ENCODE measurements around the gene INPP5A.

Gene INPP5A

DNA sequence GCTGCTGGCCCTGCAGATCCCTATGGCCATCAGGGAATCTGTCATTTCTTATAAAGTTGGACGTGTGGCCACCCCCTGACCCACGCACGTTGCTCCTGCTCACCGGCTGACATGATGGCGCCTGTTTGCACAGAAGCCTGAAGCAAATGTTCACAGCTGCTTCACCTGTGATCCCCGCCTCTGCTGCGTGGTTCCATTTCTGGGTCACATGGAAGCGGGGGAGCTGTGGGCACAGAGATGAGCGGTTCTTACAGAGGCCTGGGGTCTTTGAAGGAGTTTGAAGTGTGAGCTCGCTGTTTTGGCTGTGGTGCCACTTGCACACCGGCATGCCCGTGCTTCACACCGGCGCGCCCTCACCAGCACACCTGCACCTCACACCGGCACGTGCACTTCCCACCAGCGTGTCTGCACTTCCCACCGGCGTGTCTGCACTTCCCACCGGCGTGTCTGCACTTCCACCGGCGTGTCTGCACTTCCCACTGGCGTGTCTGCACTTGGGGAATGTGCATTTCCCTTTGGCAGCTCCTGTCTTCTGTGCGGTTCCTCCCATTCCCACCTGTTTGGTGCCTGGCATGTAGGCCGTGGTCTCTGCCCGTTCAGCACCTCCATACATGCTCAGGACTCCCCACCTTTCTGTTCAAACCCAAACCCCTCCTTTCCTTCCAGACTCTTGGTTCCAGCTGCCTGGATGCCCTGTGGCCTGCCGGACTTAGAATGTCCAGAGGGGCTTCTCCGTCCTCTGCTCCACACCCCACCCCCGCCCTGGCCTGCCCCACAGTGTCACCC, 86.7 kb downstream of the INPP5A start:
- H3K27ac ChIP-seq (ENCODE audit: low read depth, low read length), result no peak overlapping the region
- no peaks in the 10 kb centered on the region for H3K27me3 ChIP-seq (ENCODE audit: control insufficient read depth, insufficient read depth, low read length)
- H3K36me3 ChIP-seq (ENCODE audit: control insufficient read depth, insufficient read depth, low read length), result no peaks in the 10 kb centered on the region
- H3K4me3 ChIP-seq (ENCODE audit: low read length), result no peak overlapping the region
- H3K9ac ChIP-seq (ENCODE audit: low read length), result no peak overlapping the region
- peaks cover 27% of the 10 kb centered on the region for H3K4me1 ChIP-seq (ENCODE audit: control insufficient read depth, insufficient read depth, low read length)

DNA sequence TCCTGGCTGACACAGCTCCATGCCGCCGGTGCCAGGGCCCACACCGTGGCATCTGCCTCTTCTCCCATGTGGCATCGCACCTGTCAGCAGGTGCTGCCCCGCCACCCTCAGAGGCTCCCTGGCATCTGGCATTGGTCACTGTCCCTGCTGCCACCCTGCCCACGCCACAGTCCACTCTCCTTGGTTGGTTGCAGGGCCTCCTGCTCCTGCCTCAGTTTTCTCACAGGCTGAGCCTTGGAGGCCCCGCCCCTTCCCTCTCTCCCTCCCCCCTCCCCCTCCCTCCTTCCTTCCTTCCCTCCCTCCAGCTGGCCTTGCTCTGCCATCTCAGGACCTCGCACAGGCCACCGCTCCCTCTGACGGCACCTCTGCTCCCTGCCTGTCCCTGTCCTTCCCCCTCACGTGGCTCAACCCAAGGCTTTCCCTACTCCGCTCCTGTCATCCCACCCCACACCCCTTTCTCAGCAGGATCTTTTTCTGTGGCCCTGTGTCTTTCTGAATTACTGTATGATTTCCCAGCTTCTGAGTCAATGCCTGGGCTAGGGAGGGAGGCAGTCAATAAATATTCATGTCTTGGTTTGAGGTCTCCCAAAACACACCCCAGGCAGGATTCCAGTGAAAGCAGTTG, 87.4 kb downstream of the INPP5A start:
- no peaks in the 10 kb centered on the region for H3K27me3 ChIP-seq (ENCODE audit: control insufficient read depth, insufficient read depth, low read length)
- no peak overlapping the region for H3K27ac ChIP-seq (ENCODE audit: low read depth, low read length)
- peaks cover 34% of the 10 kb centered on the region for H3K4me1 ChIP-seq (ENCODE audit: control insufficient read depth, insufficient read depth, low read length)
- no peak overlapping the region for H3K4me3 ChIP-seq (ENCODE audit: low read length)
- H3K36me3 ChIP-seq (ENCODE audit: control insufficient read depth, insufficient read depth, low read length), result no peaks in the 10 kb centered on the region
- no peak overlapping the region for H3K9ac ChIP-seq (ENCODE audit: low read length)

DNA sequence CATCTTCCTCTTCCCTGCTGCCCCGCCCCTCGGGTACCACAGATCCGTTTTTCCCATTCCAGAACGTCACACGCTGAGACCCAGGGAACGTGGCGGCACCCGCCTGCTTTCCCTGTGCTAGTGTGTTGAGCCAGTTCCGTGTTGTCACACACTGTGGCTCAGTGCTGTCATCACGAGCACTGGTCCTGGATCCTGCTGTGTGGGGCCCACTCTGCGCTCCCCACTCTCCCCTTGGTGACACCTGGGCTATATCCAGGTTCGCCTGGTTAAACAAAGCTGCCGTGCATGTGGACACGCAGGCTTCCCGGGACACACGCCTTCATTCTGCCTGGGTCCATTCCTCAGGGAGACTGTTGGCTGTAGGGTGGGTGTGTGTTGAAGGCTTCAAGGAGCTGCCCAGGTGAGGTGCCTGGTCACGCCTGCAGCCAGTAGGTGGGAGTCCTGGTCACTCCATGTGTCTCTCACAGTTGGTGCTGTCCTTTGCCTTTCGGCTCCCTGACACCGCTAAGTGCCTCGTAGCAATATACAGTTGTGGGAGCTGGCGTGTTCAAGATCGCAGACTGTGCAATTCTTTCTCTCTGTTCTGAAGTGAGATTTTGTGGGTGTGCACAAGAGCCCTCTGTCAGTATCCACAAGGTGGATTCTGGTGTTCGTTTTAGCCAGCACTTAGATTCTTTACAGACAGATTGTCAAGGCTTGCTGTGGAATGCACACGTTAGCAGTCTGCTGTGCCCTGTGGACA, 88.6 kb downstream of the INPP5A start:
- Histone ChIP-seq H3K9ac (ENCODE audit: low read length) (no peak overlapping the region), H3K36me3 (ENCODE audit: control insufficient read depth, insufficient read depth, low read length) (no peaks in the 10 kb centered on the region), H3K4me1 (ENCODE audit: control insufficient read depth, insufficient read depth, low read length) (peaks cover 45% of the 10 kb centered on the region), H3K27me3 (ENCODE audit: control insufficient read depth, insufficient read depth, low read length) (no peaks in the 10 kb centered on the region), H3K4me3 (ENCODE audit: low read length) (no peak overlapping the region), H3K27ac (ENCODE audit: low read depth, low read length) (peak overlapping the region; percentile 99)

DNA sequence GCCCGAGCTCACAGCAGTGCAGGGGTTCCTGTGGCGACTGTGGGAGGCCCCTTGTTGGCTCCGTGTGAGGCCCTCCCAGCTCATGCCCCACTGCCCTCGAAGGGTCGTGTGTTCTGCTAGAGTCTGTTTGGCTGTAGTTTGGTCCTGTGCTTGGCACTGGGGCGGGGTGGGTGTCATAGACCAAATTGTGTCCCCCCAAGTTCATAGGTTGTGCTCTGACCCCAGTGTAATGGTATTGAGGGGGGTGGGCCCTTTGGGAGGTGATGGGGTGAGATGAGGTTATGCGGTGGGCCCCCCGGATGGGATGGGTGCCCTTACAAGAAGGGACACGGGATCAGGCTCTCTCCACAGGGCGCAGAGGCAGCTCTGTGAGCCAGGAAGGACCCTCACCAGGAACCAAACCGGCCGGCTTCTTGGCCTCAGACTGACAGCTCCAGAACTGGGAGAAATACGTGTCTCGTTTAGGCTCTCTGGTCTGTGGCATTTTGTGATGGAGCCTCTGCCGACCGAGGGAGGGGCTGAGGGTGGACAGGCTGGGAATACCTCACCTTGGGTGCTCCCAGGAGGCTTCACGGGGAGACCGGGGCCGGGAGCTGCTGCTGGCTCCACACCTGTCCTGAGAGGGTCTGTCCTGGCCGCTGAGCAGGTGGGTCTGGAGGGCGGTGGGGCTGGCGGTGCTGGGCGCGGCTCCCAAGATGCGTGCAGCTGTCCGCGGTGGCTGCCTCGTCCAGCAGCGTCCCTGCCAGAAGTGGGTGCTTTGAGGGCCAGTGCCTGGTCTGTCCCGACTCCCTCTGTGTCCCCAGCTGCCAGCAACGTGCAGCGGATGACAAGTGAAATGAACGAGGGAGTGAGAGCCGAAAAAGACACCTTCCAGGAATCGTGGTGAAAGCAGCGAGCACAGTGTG, 89.4 kb downstream of the INPP5A start:
- Histone ChIP-seq H3K4me3 (ENCODE audit: low read length) (peak overlapping the region; percentile 35), H3K9ac (ENCODE audit: low read length) (no peak overlapping the region), H3K27me3 (ENCODE audit: control insufficient read depth, insufficient read depth, low read length) (no peaks in the 10 kb centered on the region), H3K4me1 (ENCODE audit: control insufficient read depth, insufficient read depth, low read length) (peaks cover 53% of the 10 kb centered on the region), H3K36me3 (ENCODE audit: control insufficient read depth, insufficient read depth, low read length) (no peaks in the 10 kb centered on the region), H3K27ac (ENCODE audit: low read depth, low read length) (peak overlapping the region; percentile 99)

DNA sequence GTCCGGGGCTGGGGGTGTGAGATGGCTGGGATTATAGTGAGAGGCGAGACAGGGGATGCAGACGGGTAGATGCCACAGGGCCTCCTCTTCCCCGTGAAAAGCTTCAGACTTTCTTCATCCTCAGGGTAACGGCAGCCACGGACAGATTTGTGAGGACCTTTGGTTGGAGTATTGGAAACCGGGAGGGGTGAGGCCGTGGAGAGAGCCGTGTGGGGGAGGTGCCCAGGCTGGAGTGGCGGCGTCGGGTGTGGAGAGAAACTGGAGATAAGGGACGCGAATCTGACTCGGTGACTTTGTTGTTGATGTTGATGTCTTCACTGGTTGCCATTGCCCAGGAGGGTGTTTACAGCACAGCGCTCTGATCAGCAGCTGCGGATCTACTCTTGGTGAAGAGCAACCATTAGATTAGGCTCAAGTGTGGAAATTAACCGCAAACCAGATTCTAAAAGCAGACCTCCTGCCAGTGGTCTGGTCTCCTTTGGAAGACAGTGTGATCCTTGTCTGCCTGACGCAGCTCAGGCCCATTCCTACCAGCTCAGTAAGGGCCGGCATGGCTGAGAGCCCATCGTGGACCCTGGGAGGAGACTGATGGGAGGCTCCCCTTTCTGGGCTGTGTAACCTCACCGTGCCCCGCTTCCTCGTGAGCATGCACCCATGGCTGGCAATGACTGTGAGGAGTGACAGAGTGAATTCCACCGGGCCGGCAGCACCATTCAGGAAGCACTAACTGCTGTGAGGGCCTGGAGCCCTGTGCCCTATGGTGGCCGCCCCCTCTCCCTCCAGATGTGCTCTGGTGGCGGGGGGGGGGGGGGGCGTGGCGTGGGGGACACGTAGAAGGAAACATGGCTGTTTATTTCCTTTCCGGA, 90.3 kb downstream of the INPP5A start:
- H3K27ac ChIP-seq (ENCODE audit: low read depth, low read length), result peak overlapping the region; percentile 99
- no peaks in the 10 kb centered on the region for H3K27me3 ChIP-seq (ENCODE audit: control insufficient read depth, insufficient read depth, low read length)
- peak overlapping the region; percentile 35 for H3K4me3 ChIP-seq (ENCODE audit: low read length)
- H3K4me1 ChIP-seq (ENCODE audit: control insufficient read depth, insufficient read depth, low read length), result peaks cover 62% of the 10 kb centered on the region
- H3K9ac ChIP-seq (ENCODE audit: low read length), result no peak overlapping the region
- no peaks in the 10 kb centered on the region for H3K36me3 ChIP-seq (ENCODE audit: control insufficient read depth, insufficient read depth, low read length)

DNA sequence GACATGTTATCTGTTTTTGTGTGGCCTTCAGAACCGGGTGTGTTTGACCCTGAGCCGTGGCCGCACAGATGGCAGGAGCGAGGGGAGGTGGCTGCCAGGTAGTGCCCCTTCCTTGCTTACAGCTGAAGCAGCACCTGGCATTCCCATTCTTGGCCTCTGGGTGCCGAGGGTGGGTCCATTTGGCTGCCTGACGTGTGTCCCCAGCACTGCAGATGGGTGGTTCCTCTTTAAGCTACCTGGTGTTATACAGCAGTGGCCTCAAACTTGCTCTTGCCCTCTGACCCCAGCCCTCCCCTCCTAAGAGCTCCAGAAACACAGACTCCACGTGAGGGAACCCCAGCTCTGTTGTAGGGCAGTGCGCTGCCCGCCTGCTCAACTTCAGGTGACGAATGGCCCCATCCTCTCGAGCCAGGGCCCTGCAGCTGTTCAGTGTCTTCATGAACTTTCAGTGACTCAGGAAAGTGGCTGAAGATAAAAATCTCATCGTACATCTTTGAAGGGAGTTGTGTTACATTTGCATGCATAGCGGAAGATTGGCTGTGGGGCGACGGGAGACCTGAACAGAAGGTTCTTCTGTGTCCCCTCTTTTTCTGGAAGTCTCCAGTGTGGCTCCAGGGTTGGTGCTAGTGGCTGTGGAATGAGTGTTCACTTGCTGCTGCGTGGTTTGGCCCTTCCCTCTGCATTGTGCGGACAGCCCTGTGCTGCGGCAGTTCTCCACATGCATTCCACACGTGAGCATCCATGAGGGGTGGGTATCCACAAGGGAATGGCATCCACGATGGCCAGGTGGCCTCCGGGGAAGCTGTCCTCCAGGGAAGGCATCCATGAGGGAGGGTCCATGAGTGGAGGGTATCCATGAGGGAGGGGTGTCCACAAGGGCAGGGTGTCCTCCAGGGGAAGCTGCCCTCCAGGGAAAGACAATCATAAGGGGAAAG, 91.6 kb downstream of the INPP5A start:
- Histone ChIP-seq H3K9ac (ENCODE audit: low read length) (no peak overlapping the region), H3K27ac (ENCODE audit: low read depth, low read length) (peak overlapping the region; percentile 99), H3K36me3 (ENCODE audit: control insufficient read depth, insufficient read depth, low read length) (no peaks in the 10 kb centered on the region), H3K27me3 (ENCODE audit: control insufficient read depth, insufficient read depth, low read length) (no peaks in the 10 kb centered on the region), H3K4me3 (ENCODE audit: low read length) (no peak overlapping the region), H3K4me1 (ENCODE audit: control insufficient read depth, insufficient read depth, low read length) (peaks cover 75% of the 10 kb centered on the region)

DNA sequence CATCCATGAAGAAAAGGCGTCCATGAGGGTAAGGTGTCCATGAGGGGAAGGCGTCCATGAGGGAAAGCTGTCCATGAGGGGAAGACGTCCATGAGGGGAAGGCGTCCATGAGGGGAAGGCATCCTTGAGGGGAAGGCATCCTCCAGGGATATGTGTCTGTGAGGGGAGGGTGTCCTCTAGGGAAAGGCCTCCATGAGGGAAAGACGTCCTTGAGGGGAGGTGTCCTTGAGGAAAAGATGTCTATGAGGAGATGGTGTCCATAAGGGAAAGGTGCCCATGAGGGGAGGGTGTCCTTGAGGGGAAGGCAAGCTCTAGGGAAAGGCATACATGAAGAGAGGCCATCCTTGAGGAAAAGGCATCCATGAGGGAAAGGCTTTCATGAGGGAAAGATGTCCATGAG, 92.6 kb downstream of the INPP5A start:
- peaks cover 84% of the 10 kb centered on the region for H3K4me1 ChIP-seq (ENCODE audit: control insufficient read depth, insufficient read depth, low read length)
- H3K4me3 ChIP-seq (ENCODE audit: low read length), result no peak overlapping the region
- H3K27ac ChIP-seq (ENCODE audit: low read depth, low read length), result peak overlapping the region; percentile 99
- H3K36me3 ChIP-seq (ENCODE audit: control insufficient read depth, insufficient read depth, low read length), result no peaks in the 10 kb centered on the region
- H3K9ac ChIP-seq (ENCODE audit: low read length), result no peak overlapping the region
- H3K27me3 ChIP-seq (ENCODE audit: control insufficient read depth, insufficient read depth, low read length), result no peaks in the 10 kb centered on the region

DNA sequence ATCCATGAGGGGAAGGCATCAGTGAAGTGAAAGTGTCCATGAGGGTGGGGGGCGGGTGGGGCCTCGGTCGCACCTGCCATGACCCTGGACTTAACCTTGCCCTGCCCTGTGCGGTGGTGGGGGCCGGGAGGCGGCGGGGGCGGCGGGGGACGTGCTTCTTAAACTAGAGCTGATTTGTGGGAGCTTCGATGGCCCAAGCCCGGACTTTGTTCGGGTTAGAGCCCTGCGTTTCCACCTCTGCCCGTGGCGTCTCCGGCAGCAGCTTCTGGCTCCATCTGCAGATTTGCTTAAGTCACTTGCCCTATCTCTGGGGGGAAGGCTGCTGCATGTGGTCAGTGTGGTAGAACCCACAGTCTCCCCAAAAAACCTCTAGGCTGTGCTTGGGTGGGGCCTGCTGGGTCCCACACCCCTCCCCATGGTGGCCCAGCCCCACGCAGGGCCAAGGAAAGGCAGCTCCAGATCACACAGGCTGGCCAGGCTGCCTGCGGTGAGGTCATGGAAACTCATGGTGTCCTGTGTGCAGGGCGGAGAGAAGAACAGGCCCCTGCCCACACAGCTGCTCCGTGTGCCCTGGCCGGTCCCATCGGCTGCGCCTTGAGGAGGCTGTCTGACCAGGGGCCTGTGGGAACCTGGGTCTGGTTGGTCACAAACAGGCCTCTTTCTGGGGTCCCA, 93.2 kb downstream of the INPP5A start:
- Histone ChIP-seq H3K27me3 (ENCODE audit: control insufficient read depth, insufficient read depth, low read length) (no peaks in the 10 kb centered on the region), H3K4me3 (ENCODE audit: low read length) (no peak overlapping the region), H3K9ac (ENCODE audit: low read length) (no peak overlapping the region), H3K27ac (ENCODE audit: low read depth, low read length) (peak overlapping the region; percentile 99), H3K36me3 (ENCODE audit: control insufficient read depth, insufficient read depth, low read length) (no peaks in the 10 kb centered on the region), H3K4me1 (ENCODE audit: control insufficient read depth, insufficient read depth, low read length) (peaks cover 84% of the 10 kb centered on the region)

DNA sequence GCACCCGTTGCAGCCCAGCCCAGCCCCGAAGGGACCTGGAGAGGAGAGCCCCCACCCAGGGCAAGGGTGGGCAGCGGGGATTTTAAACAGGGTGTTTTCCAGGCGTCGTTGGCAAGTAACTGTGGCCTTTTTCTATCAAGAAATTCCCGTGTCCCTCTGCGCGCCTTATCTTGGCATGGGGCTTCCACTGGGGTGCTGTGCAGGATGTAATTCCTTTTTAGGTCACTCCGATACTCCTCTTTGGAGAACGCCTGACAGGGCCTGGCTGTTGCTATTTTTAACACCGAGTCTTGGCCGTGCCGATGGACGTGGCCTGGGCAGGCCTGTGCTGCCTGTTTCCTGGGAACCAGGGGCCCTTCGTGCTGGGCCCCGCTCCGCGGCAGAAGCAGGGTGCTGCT, 93.8 kb downstream of the INPP5A start:
- Histone ChIP-seq H3K9ac (ENCODE audit: low read length) (no peak overlapping the region), H3K36me3 (ENCODE audit: control insufficient read depth, insufficient read depth, low read length) (no peaks in the 10 kb centered on the region), H3K27me3 (ENCODE audit: control insufficient read depth, insufficient read depth, low read length) (no peaks in the 10 kb centered on the region), H3K27ac (ENCODE audit: low read depth, low read length) (peak overlapping the region; percentile 99), H3K4me1 (ENCODE audit: control insufficient read depth, insufficient read depth, low read length) (peaks cover 83% of the 10 kb centered on the region), H3K4me3 (ENCODE audit: low read length) (no peak overlapping the region)

DNA sequence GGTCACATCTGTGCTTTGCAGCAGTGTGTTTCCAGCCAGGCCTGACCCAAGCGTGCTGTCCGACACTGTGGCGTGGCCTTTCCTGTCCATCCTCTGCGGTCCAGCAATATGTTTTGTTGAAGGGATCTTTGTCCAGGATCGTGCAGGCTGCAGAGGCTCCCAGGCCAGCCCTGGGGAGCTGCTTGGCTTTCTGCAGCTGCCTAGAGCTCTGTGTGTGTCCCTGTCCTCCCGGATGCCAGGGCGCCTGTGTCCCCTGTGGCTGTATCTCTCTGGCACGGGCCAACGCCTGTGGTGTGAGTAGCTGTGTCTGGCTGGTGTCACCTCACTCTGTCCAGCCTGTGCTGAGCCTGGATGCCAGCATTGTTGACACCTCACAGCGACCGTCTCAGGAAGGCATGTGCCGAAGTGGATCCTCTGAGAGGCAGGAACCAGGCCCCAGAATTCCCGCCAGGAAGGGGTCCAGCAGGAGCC, 94.5 kb downstream of the INPP5A start:
- H3K4me3 ChIP-seq (ENCODE audit: low read length), result no peak overlapping the region

More for the DNA sequence above, 94.5 kb downstream of the INPP5A start:
- Histone ChIP-seq H3K9ac (ENCODE audit: low read length) (no peak overlapping the region), H3K27ac (ENCODE audit: low read depth, low read length) (peak overlapping the region; percentile 99), H3K4me1 (ENCODE audit: control insufficient read depth, insufficient read depth, low read length) (peaks cover 78% of the 10 kb centered on the region), H3K36me3 (ENCODE audit: control insufficient read depth, insufficient read depth, low read length) (no peaks in the 10 kb centered on the region), H3K27me3 (ENCODE audit: control insufficient read depth, insufficient read depth, low read length) (no peaks in the 10 kb centered on the region)

Data from rectal smooth muscle tissue (tissue), 1 donor.